UCSD-AML1 (cell line): ENCODE data around the gene F12.

Experiments
- DNase-seq: peaks from one replicate; lab custom pipeline; 2025; ENCODE audit not compliant: unreplicated experiment; lab: John Stamatoyannopoulos, UW

F12 gene

GRCh38 chr5:177446200-177447065 lies 37.1 kb upstream of the F12 start, which contains the start of gene PRR7:
Gene PRR7 (plus strand): TSS chr5:177446814. CDS start chr5:177455068, 8,254 bp downstream.
- peak; percentile 78 for DNase-seq

DNA sequence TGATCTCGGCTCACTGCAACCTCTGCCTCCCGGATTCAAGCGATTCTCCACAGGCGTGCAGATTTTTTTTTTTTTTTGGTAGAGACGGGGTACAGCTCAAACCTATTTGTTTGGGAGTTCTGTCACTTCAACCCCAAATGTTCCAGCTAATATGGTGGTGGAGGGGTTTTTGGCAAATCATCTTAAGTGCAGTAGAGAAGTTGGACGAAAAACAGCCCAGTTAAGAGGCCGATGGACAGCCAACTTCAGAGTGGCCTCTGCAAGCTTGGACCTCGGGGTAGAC lies 36.5 kb upstream of the F12 start:
- no peak for DNase-seq

GRCh38 chr5:177445052-177445916 lies 35.9 kb upstream of the F12 start:
- no peak for DNase-seq

- no peak for DNase-seq
Observed at GRCh38 chr5:177444106-177445051, 35.0 kb upstream of the F12 start.

DNA sequence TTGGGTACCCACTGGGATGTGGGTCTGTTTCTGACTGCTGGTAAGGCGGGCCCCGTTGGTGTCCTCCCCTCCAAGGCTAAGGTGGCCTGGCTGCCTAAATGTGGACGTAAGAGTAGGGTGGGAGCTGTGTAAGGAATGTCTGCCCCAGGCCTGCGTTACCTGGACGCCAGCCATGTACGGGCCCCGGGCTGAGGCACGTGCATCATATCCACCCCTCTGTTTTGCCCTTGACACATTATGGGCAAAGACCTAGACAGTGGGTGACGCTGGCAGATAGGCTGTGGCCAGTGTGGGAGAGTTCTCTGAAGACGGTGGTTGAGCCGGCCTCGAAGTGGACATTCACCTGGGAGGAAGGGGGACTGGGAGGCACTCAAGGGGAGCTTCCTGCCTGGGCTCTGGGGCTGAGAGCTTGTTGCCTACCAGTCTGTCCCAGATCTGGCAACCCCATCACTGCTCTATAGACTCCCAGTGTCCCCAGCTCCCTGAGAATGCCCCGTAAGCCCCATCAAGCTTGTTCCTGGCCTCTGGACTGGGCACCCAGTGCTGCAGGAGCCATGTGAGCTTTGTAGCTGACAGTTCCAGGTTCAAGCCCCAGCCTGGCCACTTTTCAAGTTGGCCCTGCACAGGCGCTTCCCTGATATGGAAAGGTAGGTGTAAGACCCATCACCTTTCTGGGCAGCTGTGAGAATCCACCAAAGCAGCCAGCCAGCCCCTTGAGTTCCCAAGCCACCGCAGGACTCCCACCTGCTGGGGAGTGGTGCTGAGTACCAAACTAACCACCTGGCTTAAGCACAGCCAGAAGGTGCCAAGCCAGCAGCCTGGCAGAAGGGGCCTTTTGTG lies 34.0 kb upstream of the F12 start:
- no peak for DNase-seq

DNA sequence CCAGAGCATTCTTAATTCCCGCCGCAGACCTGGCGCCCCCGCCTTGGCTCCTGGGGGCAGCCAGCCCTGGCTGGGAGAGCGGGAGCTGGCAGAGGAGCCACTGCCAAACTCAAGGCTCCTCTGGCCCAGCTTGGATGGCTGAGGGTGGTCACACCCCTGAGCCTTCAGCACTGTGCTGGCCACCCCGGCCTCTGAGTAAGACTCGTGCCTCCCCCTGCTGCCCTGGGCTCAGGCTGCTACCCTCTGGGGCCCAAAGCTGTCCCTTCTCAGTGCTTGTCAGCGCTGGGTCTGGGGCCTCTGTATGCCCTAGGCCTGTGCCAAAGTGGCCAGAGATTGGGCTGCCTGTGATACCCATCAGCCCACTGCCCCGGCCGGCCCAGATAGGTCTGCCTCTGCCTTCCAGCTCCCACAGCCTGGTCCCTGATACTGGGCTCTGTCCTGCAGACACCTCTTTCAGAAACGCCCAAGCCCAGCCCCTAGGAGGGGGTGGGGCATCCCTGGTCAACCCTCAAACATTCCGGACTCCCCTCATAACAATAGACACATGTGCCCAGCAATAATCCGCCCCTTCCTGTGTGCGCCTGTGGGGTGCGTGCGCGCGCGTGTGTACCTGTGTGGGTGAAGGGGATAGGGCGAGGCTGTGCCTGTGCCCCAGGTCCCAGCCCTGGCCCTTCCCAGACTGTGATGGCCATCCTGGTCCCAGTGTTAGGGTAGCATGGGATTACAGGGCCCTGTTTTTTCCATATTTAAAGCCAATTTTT lies 32.9 kb upstream of the F12 start:
- no peak for DNase-seq

DNA sequence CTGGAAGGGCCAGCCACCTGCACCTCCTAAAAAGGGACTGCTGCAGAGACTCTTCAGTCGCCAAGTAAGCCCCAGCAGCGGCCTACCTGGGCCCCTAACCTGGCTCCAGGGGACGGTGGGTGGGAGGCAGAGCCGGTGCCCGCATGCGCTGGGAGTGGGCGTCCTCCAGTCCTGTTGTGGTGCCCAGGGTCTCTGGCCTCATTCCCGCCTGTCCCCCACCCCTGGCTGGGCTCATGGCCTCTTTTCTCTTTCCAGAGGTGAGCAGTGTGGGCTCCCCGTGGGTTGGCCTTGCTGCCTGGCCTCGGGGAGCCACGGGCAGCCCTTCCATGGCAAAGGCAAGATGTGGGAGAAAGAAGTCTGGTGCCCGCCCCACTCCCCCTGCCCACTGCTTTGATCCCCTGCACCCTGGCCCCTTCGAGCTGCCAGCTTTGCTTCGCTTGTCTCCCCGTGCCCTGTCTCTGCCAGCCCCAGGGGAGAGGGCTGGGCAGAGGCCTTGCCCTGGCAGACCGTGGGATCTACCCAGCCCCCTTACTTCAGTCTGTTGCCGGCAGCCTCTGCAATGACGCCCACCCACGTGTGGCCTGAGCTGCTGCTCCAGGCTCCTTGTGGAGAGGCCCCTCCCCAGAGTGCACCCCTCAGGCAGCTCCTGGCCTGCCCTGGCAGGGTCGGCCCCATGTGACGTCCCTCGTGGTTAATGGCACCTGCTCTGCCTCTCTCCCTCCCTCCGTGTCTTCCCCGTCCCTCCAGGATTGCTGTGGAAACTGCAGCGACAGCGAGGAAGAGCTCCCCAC lies 31.8 kb upstream of the F12 start:
- DNase-seq = no peak

GRCh38 chr5:177440211-177440989 lies 31.0 kb upstream of the F12 start:
- DNase-seq = no peak

- DNase-seq = no peak
Observed at GRCh38 chr5:177439518-177440053, 30.2 kb upstream of the F12 start.

DNA sequence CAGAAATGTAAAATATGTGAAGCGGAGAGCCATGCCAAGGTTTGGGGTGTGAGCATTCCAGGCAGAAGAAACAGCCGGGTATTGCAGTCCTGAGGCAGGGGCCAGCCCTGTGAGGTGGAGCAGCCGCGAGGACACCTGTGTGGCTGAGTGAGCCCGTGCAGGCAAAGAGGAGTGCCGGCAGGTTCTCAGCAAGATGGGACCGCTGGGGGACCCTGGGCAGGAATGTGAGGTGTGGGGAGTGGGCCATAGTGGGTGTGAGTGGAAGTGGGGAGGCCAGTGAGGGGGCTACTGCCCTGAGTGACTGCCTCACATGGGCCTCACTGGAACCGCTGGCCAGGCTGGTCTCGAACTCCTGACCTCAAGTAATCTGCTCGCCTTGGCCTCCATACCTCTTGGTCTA lies 29.1 kb upstream of the F12 start:
- no peak for DNase-seq

- no peak for DNase-seq
Observed at GRCh38 chr5:177437623-177438022, 28.3 kb upstream of the F12 start.

DNA sequence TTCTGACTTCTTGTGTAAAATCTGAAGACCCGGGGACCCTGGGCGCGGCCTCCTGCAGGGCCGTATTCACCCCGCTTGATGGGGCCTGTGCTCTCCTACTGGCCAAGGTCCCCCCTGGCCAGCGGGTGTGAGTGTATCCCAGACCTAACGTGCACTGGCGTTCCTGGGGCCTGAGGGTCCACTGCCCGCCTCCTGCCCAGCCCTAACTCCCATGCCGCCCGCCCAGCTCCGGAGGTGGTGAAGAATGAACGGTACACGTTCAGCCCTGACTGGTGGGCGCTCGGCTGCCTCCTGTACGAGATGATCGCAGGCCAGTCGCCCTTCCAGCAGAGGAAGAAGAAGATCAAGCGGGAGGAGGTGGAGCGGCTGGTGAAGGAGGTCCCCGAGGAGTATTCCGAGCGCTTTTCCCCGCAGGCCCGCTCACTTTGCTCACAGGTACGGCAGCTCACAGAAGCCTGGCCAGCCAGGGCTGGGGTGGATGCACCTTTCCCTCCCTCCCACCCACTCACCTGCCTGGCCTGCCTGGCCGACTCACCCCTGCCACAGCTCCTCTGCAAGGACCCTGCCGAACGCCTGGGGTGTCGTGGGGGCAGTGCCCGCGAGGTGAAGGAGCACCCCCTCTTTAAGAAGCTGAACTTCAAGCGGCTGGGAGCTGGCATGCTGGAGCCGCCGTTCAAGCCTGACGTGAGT lies 26.6 kb upstream of the F12 start:
- no peak for DNase-seq

DNA sequence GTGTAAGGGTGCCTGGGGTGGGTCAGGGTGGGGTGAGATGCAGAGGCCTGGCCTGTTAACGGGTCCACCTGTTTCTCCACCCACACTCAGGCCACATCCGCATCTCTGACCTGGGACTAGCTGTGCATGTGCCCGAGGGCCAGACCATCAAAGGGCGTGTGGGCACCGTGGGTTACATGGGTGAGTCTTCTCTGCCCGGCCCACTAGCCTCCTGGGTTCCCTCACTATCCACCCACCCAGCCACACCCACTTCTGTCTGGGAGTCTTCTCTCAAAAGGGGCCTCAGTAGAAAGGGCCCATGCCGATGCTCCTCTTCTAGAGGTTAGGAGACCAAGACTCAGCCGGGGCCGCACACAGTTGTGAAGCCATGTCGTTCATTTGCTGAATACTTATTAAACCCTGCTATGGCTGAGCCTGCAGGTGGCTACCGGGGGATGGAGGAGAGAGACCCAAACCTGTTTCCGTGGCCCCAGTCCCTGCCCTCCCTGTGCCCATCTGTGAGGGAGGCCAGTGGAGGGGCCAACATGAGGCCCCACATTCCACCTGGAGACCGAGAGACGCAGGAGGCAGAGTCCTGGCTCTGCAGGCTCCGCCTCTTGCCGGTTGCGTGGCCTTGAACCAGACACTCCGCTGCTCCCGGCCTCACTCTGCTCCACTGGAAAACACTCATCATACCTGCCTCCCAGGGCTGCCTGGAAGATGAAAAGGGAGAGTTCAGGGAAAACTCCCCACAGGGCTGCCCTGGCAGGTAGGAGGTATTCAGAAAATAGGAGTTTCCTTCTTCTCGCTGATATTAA lies 25.8 kb upstream of the F12 start:
- DNase-seq = no peak

DNA sequence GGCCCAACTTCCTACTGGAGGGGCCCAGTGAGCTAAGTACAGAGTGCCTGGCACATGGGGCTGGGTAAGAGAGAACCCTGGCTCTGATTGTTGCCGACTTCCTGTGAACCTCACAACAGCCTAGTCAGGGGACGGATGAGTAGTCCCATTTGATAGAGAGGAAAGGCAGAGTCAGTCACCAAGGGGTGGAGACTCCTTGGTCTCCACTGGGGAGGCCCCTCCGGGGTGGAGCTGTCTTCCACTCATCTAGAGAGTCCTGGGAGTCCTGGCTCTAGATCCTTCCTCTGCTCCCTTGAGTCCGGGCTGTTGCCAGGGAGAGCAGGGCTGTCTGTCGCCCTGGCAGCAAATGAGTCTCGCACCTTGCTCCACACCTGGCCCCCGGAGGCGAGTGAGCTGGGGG lies 25.1 kb upstream of the F12 start:
- no peak for DNase-seq

DNA sequence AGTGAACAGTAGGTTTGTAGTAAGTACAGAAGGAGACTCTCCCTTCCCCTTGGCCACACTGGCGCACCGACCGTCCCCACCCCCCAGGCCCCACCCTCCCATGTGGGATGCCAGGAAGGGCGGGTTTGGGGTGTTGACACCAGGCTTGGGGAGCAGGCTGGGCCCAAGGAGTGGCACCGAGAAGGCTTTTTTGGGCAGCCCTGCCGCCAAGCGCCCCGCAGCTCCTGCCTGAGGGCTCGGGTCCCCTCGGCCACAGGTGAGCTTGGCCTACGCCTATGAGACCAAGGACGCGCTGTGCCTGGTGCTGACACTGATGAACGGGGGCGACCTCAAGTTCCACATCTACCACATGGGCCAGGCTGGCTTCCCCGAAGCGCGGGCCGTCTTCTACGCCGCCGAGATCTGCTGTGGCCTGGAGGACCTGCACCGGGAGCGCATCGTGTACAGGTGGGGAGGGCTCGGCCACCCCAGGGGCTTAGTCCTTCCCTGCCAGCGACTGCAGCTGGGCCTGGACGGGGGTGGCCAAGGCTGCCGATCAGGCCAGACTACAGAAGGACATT lies 24.4 kb upstream of the F12 start:
- DNase-seq = no peak
